ENCODE results near the gene MIER2.

The MIER2 gene

GRCh38 chr19:336067-336614 is 8.5 kb downstream of the MIER2 start:
- Histone ChIP-seq H3K27ac (ENCODE audit: low read depth, low read length) (no peak overlapping the region), H4K20me1 (ENCODE audit: control insufficient read depth, insufficient read depth, low read depth, low read length) (no peaks in the 10 kb centered on the region), H3K36me3 (ENCODE audit: control insufficient read depth, low read length) (peaks cover 51% of the 10 kb centered on the region), H3K4me1 (ENCODE audit: control insufficient read depth, low read length) (no peaks in the 10 kb centered on the region; the same call in 1 of the 2 replicates), H3K4me3 (ENCODE audit: low read length) (no peak overlapping the region), H3K9me2 (replicated peaks; ENCODE audit: control insufficient read depth, low read length) (no peaks in the 10 kb centered on the region), H3K27me3 (ENCODE audit: control insufficient read depth, low read length) (no peaks in the 10 kb centered on the region), H3F3A (ENCODE audit: control insufficient read depth, insufficient read depth) (no peaks in the 10 kb centered on the region), H3K9me3 (ENCODE audit: control insufficient read depth, insufficient read depth, low read length) (peaks cover 3% of the 10 kb centered on the region; the same call in 1 of the 2 replicates), H3K79me2 (ENCODE audit: control insufficient read depth, low read length) (peaks cover 73% of the 10 kb centered on the region), H3K4me2 (ENCODE audit: low read length) (no peak overlapping the region)
- TF ChIP-seq EZH2phosphoT487 (IDR thresholded peaks at IDR 0.05; ENCODE audit: borderline replicate concordance, low read length) (no peak), CTCF (IDR thresholded peaks at IDR 0.05; ENCODE audit: low read depth, low read length, poor library complexity, severe bottlenecking) (no peak)

- Histone ChIP-seq H3K4me1 (ENCODE audit: control insufficient read depth, low read length) (no peaks in the 10 kb centered on the region), H3K9me2 (replicated peaks; ENCODE audit: control insufficient read depth, low read length) (no peaks in the 10 kb centered on the region), H3K79me2 (ENCODE audit: control insufficient read depth, low read length) (peaks cover 71% of the 10 kb centered on the region), H3K27ac (ENCODE audit: low read depth, low read length) (no peak overlapping the region), H3K27me3 (ENCODE audit: control insufficient read depth, low read length) (no peaks in the 10 kb centered on the region), H3F3A (ENCODE audit: control insufficient read depth, insufficient read depth) (no peaks in the 10 kb centered on the region), H3K9me3 (ENCODE audit: control insufficient read depth, insufficient read depth, low read length) (peaks cover 8% of the 10 kb centered on the region), H3K36me3 (ENCODE audit: control insufficient read depth, low read length) (peaks cover 51% of the 10 kb centered on the region), H3K4me3 (ENCODE audit: low read length) (no peak overlapping the region), H4K20me1 (ENCODE audit: control insufficient read depth, insufficient read depth, low read depth, low read length) (no peaks in the 10 kb centered on the region), H3K4me2 (ENCODE audit: low read length) (no peak overlapping the region)
- TF ChIP-seq EZH2phosphoT487 (IDR thresholded peaks at IDR 0.05; ENCODE audit: borderline replicate concordance, low read length) (no peak), CTCF (IDR thresholded peaks at IDR 0.05; ENCODE audit: low read depth, low read length, poor library complexity, severe bottlenecking) (no peak)
These were observed 9.0 kb downstream of the MIER2 start for GRCh38 chr19:335486-336066.

GRCh38 chr19:335072-335471 is 9.5 kb downstream of the MIER2 start:
- TF ChIP-seq EZH2phosphoT487 (IDR thresholded peaks at IDR 0.05; ENCODE audit: borderline replicate concordance, low read length) (no peak), CTCF (IDR thresholded peaks at IDR 0.05; ENCODE audit: low read depth, low read length, poor library complexity, severe bottlenecking) (no peak)
- Histone ChIP-seq H3K79me2 (ENCODE audit: control insufficient read depth, low read length) (peaks cover 67% of the 10 kb centered on the region), H3K36me3 (ENCODE audit: control insufficient read depth, low read length) (peaks cover 50% of the 10 kb centered on the region), H3K4me1 (ENCODE audit: control insufficient read depth, low read length) (no peaks in the 10 kb centered on the region), H3K27ac (ENCODE audit: low read depth, low read length) (no peak overlapping the region), H3K9me2 (replicated peaks; ENCODE audit: control insufficient read depth, low read length) (no peaks in the 10 kb centered on the region), H3K27me3 (ENCODE audit: control insufficient read depth, low read length) (no peaks in the 10 kb centered on the region), H4K20me1 (ENCODE audit: control insufficient read depth, insufficient read depth, low read depth, low read length) (no peaks in the 10 kb centered on the region), H3K9me3 (ENCODE audit: control insufficient read depth, insufficient read depth, low read length) (peaks cover 10% of the 10 kb centered on the region), H3F3A (ENCODE audit: control insufficient read depth, insufficient read depth) (no peaks in the 10 kb centered on the region), H3K4me2 (ENCODE audit: low read length) (no peak overlapping the region), H3K4me3 (ENCODE audit: low read length) (no peak overlapping the region)
